ENCODE results near the gene CDH9.

CDH9 gene, protein sequence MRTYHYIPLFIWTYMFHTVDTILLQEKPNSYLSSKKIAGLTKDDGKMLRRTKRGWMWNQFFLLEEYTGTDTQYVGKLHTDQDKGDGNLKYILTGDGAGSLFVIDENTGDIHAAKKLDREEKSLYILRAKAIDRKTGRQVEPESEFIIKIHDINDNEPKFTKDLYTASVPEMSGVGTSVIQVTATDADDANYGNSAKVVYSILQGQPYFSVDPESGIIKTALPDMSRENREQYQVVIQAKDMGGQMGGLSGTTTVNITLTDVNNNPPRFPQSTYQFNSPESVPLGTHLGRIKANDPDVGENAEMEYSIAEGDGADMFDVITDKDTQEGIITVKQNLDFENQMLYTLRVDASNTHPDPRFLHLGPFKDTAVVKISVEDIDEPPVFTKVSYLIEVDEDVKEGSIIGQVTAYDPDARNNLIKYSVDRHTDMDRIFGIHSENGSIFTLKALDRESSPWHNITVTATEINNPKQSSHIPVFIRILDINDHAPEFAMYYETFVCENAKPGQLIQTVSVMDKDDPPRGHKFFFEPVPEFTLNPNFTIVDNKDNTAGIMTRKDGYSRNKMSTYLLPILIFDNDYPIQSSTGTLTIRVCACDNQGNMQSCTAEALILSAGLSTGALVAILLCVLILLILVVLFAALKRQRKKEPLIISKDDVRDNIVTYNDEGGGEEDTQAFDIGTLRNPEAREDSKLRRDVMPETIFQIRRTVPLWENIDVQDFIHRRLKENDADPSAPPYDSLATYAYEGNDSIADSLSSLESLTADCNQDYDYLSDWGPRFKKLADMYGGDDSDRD

DNA sequence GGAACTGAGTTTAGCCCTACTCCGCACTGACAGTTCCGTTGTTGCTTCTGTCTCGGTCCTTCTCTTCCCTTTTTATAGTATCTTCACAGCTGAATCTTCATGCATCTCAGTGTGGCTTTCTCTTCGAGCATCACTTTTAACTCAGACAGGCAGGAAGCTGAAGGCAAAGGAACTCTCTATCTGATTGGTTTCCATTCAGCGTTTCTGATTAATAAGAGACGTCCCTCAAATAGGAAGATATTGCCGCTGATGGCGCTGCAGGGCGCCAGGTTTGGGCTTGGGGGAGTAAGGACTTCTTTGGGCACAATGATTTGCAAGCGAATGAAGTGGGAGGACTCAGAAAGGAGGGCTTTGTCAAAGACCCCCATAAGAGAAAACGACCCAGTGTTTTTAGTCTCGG lies at the start of gene CDH9:
Gene CDH9 (minus strand): TSS at position 111 of the 400 bp plus-strand sequence. CDS start 50,253 bp downstream, outside the sequence.
- intact Hi-C loops (cut with DNase I; ENCODE audit: low total_unique reads): no loop called here
- Histone ChIP-seq H3K36me3 (no peaks in the 10 kb centered on the region), H3K27ac (no peak within 1 kb of the TSS), H3K4me3 (no peak within 1 kb of the TSS), H3K27me3 (no peaks in the 10 kb centered on the region), H3K4me1 (no peaks in the 10 kb centered on the region), H3K9me3 (no peaks in the 10 kb centered on the region)
- no peak for DNase-seq
- TF ChIP-seq, protein P1, sequence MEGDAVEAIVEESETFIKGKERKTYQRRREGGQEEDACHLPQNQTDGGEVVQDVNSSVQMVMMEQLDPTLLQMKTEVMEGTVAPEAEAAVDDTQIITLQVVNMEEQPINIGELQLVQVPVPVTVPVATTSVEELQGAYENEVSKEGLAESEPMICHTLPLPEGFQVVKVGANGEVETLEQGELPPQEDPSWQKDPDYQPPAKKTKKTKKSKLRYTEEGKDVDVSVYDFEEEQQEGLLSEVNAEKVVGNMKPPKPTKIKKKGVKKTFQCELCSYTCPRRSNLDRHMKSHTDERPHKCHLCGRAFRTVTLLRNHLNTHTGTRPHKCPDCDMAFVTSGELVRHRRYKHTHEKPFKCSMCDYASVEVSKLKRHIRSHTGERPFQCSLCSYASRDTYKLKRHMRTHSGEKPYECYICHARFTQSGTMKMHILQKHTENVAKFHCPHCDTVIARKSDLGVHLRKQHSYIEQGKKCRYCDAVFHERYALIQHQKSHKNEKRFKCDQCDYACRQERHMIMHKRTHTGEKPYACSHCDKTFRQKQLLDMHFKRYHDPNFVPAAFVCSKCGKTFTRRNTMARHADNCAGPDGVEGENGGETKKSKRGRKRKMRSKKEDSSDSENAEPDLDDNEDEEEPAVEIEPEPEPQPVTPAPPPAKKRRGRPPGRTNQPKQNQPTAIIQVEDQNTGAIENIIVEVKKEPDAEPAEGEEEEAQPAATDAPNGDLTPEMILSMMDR (IDR thresholded peaks at IDR 0.05): no peak

DNA sequence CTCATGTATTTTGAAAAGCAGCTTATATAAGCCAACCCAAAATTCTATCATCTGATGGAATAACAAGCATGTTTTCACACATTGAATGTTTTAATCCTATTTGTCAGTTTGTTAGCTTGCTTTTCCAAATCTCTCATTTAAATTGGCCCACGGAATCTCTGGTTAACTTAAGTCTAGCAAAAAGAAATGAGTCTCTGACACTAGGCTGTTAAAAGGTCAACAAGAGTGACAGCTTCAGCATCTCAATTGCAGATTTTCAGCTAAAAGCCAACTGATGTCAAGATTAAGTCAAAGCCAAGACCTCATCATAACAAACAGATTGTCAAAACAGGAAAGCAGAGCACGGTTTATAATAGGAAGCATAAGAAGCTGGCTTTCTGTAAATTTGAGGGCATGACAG lies 49.4 kb upstream of the CDH9 start:
- Histone ChIP-seq H3K27me3 (no peaks in the 10 kb centered on the region), H3K4me3 (no peak overlapping the region), H3K27ac (no peak overlapping the region), H3K9me3 (no peaks in the 10 kb centered on the region), H3K4me1 (no peaks in the 10 kb centered on the region), H3K36me3 (no peaks in the 10 kb centered on the region)
- DNase-seq: no peak
- TF ChIP-seq, protein P1 (IDR thresholded peaks at IDR 0.05): no peak
- intact Hi-C loops (cut with DNase I; ENCODE audit: low total_unique reads): no loop called here

DNA sequence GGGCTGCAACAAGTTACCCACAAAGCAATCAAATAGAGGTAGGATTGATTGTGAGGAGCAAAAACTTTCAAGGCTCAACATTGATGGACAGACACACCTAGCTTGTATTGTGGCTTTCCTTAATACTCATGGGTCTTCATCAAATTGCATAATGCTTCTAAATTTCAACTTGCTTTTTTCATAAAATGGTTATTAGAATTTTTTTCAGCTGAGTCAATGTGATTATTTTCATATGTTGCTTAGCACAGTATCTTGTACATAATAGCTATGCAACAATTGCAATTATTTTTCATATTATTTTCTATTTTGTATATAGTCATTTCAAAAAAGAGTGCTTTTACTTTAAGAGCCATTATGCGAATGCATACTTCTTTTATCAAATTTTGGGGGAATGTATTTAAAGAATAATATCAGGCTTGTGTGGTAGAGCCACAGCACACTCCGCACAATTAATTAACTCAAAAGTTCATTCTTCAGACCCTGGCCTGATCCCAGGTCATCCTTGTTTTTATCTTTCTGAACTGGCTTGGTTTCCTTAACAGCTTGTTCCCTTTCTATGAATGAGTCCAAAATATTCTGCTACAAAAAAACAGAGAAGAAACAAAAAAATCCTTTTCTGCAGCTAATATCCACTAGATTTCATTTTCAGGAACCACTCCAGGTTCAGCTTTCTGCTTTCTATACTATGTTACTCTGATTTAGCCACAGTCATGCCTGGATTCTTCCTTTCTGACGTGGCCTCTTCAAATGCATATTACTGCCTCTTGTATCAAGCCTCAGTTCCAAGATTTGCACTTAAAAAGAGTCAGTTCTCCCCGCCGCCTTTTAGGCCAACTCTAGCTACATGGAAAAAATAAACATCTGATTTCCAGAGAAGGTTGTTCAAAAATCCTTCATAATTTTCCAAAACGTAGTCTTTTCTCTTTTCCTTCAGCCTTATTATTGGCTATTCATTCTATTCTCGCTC lies 45.3 kb upstream of the CDH9 start:
- no peak overlapping the region for H3K27ac ChIP-seq
- no peak for DNase-seq
- H3K9me3 ChIP-seq: no peaks in the 10 kb centered on the region
- H3K36me3 ChIP-seq: no peaks in the 10 kb centered on the region
- no peak overlapping the region for H3K4me3 ChIP-seq
- intact Hi-C loops (cut with DNase I; ENCODE audit: low total_unique reads): no loop called here
- H3K4me1 ChIP-seq: no peaks in the 10 kb centered on the region
- H3K27me3 ChIP-seq: no peaks in the 10 kb centered on the region
- TF ChIP-seq, protein P1 (IDR thresholded peaks at IDR 0.05): no peak

DNA sequence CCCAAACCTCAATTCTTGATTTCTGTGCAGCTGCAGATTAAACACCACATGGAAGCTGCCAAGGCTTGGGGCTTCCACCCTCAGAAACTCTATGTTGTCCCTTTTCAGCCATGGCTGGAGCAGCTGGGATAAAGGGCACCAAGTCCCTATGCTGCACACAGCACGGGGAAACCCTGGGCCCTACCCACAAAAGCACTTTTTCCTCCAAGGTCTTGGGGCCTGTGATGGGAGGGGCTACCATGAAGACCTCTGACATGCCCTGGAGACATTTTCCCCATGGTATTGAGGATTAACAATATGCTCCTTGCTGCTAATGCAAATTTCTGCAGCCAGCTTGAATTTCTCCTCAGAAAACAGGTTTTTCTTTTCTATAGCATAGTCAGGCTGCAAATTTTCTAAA lies 41.8 kb upstream of the CDH9 start:
- H3K9me3 ChIP-seq: peaks cover 0 to 4% (median 0%) of the 10 kb centered on the region in 3 donors
- TF ChIP-seq, protein P1 (IDR thresholded peaks at IDR 0.05): no peak
- no peaks in the 10 kb centered on the region for H3K4me1 ChIP-seq
- H3K27me3 ChIP-seq: no peaks in the 10 kb centered on the region
- H3K4me3 ChIP-seq: no peak overlapping the region
- no peaks in the 10 kb centered on the region for H3K36me3 ChIP-seq
- H3K27ac ChIP-seq: no peak overlapping the region
- intact Hi-C loops (cut with DNase I; ENCODE audit: low total_unique reads): no loop called here
- DNase-seq: no peak

DNA sequence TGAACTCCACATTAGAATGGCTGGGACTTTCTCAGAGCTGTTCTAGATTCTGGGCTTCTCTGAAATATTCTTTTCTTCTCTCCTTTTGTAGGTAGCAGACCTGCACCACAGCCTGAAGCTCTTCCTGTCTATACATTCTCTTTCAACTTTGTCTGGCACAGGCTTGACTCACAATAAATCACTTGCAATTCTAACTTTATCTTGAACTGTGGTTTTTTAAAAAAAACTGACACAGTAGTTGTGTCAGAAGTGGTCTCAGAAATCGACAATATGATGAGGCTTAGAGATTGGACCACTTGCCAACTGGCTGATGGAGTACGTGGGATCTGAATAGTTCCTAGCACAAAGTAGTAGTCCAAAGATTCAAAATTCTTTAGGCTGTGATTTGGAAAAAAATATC lies 24.1 kb upstream of the CDH9 start:
- DNase-seq: no peak
- no peak overlapping the region for H3K27ac ChIP-seq
- no peaks in the 10 kb centered on the region for H3K9me3 ChIP-seq
- no peaks in the 10 kb centered on the region for H3K27me3 ChIP-seq
- H3K4me3 ChIP-seq: no peak overlapping the region
- TF ChIP-seq, protein P1 (IDR thresholded peaks at IDR 0.05): no peak
- intact Hi-C loops (cut with DNase I; ENCODE audit: low total_unique reads): no loop called here
- H3K36me3 ChIP-seq: no peaks in the 10 kb centered on the region
- H3K4me1 ChIP-seq: no peaks in the 10 kb centered on the region

Data from tibial artery (tissue), 4 donors.